SK-N-SH (cell line): ENCODE results near the gene SOX13.

Source experiments
- CTCF ChIP-seq: fragments of 200-600 bp; sonication (generic); IDR thresholded peaks from 2 replicates; pipeline ENCODE4 v1.6.1; 2017; ENCODE audit warnings: antibody characterized with exemption, mild to moderate bottlenecking, moderate library complexity
- POLR2AphosphoS5 ChIP-seq: IDR thresholded peaks from 2 replicates; pipeline ENCODE4 v1.6.1; 2012; ENCODE audit warnings: low read depth, low read length
- ZBTB33 ChIP-seq: IDR thresholded peaks from 2 replicates; pipeline ENCODE4 v1.4.0; 2012; ENCODE audit warnings: low read depth, borderline replicate concordance

DNA sequence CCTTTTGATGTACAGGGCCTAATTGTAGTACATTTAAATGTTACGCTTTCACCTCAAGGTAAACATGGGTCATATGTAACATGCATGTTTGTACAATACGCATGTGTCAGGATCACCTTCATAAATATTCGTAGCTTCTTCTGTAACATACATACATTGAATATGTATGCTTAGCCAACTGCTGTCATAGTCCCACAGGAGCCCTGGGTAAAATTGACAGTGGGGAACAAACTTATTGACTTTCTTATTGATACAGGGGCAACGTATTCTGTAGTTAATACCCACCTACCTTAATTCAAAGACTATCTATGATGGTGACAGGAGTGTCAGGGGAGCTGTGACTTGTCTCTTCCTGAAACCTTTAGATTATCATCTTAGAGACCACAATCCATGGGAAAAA lies 96.9 kb downstream of the SOX13 start:
- TF ChIP-seq CTCF (no peak), ZBTB33 (no peak), POLR2AphosphoS5 (no peak)
